GM12878 (cell line): ENCODE data around the gene NAXE.

Experiments
- CREB1 ChIP-seq: IDR thresholded peaks from 2 replicates; pipeline ENCODE4 v1.6.1; 2012; ENCODE audit warnings: low read depth, mild to moderate bottlenecking, inconsistent platforms
- POLR2A ChIP-seq: IDR thresholded peaks from 2 replicates; pipeline ENCODE4 v1.6.1; 2011; ENCODE audit warnings: low read depth, mild to moderate bottlenecking, low read length

DNA sequence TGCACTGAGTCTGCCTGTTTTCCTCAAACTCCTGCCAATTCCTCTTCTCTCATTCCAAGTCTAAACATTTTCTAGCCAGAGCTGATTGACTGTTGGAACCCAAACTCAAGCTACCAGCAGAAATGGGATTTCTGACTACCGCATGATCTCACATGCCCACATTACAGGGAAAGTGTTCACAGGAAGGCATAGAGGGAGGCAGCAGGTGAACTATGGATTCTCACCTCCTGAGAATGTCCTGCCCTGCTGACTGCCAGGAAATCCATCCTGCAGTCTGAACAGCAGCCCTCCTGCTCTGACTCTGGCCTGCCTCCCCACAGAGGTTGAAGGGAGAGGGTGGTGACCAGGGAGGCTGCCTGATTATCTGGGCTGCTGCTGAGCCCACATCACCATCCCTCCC is 41.7 kb upstream of the NAXE start:
- no peak for TF ChIP-seq POLR2A
- TF ChIP-seq CREB1, result no peak
